HepG2 (cell line): Measurements from ENCODE around the gene FGFR2. TPM values are rescaled to one million over a fixed set of nuclear protein-coding genes. Genes with fewer than 3 reads are reported as not detected.

ENCODE experiments used
- ATAC-seq: fragments of 200-7000 bp; cut with Tn5 transposase; 3 replicates; pipeline ENCODE4 v1.9.1; 2020; ENCODE audit warnings: mild to moderate bottlenecking, moderate library complexity
- BruUV-seq: library from RNA; stranded (reverse); fragments of 400-500 nt; replicated peaks from 2 replicates; lab custom pipeline; 2021; lab: Mats Ljungman, UMichigan
- CTCF ChIA-PET: fragments of 300-600 bp; formaldehyde crosslinking; extraction: SDS; loops from one replicate; lab custom pipeline; 2021; ENCODE audit warnings: low total read pairs, inconsistent platforms, low intra/inter-chr PET ratio; lab: Yijun Ruan, JAX
- POLR2A ChIA-PET: fragments of 350-600 bp; sonication (Branson Sonifier 250); formaldehyde crosslinking; loops from one replicate; lab custom pipeline; 2020; ENCODE audit warnings: antibody characterized with exemption, inconsistent platforms; lab: Yijun Ruan, JAX
- DNase-seq: peaks from one replicate; pipeline ENCODE4 v3.0.0-alpha.2; 2015; ENCODE audit warnings: low spot score
- FAIRE-seq: peaks from 3 replicates; lab custom pipeline; 2011; peaks lifted over from hg19 to GRCh38; lab: Jason Lieb, UNC
- H2AFZ ChIP-seq: one replicate; pipeline ENCODE4 v1.6.1; 2011; ENCODE audit warnings: low read length, inconsistent platforms
- H3K27ac ChIP-seq: fragments of 300-600 bp; 3 replicates; pipeline ENCODE4 v1.8.0; 2011; ENCODE audit warnings: mixed run types, mild to moderate bottlenecking, mixed read lengths, low read length, inconsistent platforms; ENCODE audit not compliant: insufficient read depth; ENCODE audit errors: extremely low read length
- H3K27me3 ChIP-seq, 2 experiments: fragments of 200-600 bp in 1 of 2; 2 replicates in 1 of 2; 3 replicates in 1 of 2; pipeline versions ENCODE4 v1.6.0 to v1.8.0; 2011; ENCODE audit warnings: low read length in 2 of 2, mild to moderate bottlenecking in 2 of 2, moderate library complexity in 2 of 2, inconsistent platforms in 1 of 2; ENCODE audit not compliant: insufficient read depth in 2 of 2, control insufficient read depth in 1 of 2
- H3K36me3 ChIP-seq, 2 experiments: fragments of 200-600 bp in 1 of 2; replicated peaks in 1 of 2; 2 replicates in 1 of 2; 3 replicates in 1 of 2; pipeline versions ENCODE4 v1.5.1 to v1.8.0; 2011; ENCODE audit warnings: low read length in 2 of 2, inconsistent platforms in 1 of 2; ENCODE audit not compliant: insufficient read depth in 2 of 2, control insufficient read depth in 1 of 2
- H3K4me1 ChIP-seq: 2 replicates; pipeline ENCODE4 v1.5.1; 2012; ENCODE audit warnings: low read length, inconsistent platforms; ENCODE audit not compliant: insufficient read depth
- H3K4me2 ChIP-seq: 2 replicates; pipeline ENCODE4 v1.6.0; 2011; ENCODE audit warnings: low read depth, low read length, inconsistent platforms
- H3K4me3 ChIP-seq, 3 experiments: fragments of 200-600 bp in 1 of 3; sonication (generic), shearing (Covaris generic) in 1 of 3; replicated peaks in 1 of 3; 2 replicates each; pipeline ENCODE4 v1.5.1; 2011 to 2016; ENCODE audit warnings: low read length in 3 of 3, inconsistent platforms in 2 of 3, low read depth in 2 of 3, mild to moderate bottlenecking in 2 of 3, control low read depth in 1 of 3, mixed read lengths in 1 of 3; ENCODE audit not compliant: insufficient read depth in 1 of 3
- H3K79me2 ChIP-seq: one replicate; pipeline ENCODE4 v1.6.1; 2011; ENCODE audit warnings: low read length, inconsistent platforms; ENCODE audit not compliant: insufficient read depth
- H3K9ac ChIP-seq: 2 replicates; pipeline ENCODE4 v1.6.0; 2011; ENCODE audit warnings: mild to moderate bottlenecking, low read depth, low read length, inconsistent platforms; ENCODE audit not compliant: insufficient read depth
- H3K9me3 ChIP-seq: 2 replicates; pipeline ENCODE4 v1.5.1; 2012; ENCODE audit warnings: mild to moderate bottlenecking, low read length
- H4K20me1 ChIP-seq: 2 replicates; pipeline ENCODE4 v1.6.0; 2011; ENCODE audit warnings: inconsistent platforms, mild to moderate bottlenecking, low read length, moderate library complexity; ENCODE audit not compliant: insufficient read depth
- DBP ChIP-seq: sonication (generic); formaldehyde crosslinking; IDR thresholded peaks from 2 replicates; pipeline ENCODE4 v1.4.0; 2020; ENCODE audit warnings: missing genetic modification reagents; ENCODE audit errors: not compliant biosample characterization
- HOXA9 ChIP-seq: sonication (generic); formaldehyde crosslinking; IDR thresholded peaks from 2 replicates; pipeline ENCODE4 v1.8.1; 2022; ENCODE audit warnings: missing genetic modification reagents, mild to moderate bottlenecking, moderate library complexity, borderline replicate concordance
- KLF12 ChIP-seq: sonication (generic); formaldehyde crosslinking; IDR thresholded peaks from 2 replicates; pipeline ENCODE4 v1.4.0; 2020; ENCODE audit warnings: missing genetic modification reagents, borderline replicate concordance
- MIER3 ChIP-seq: IDR thresholded peaks from 2 replicates; pipeline ENCODE4 v1.6.1; 2016; ENCODE audit warnings: missing compliant biosample characterization, borderline replicate concordance
- NRL ChIP-seq: sonication (generic); formaldehyde crosslinking; IDR thresholded peaks from 2 replicates; pipeline ENCODE4 v1.5.0; 2020; ENCODE audit warnings: missing genetic modification reagents, mild to moderate bottlenecking, moderate library complexity, borderline replicate concordance
- RAD21 ChIP-seq: fragments of 450-650 bp; formaldehyde crosslinking; IDR thresholded peaks from 2 replicates; pipeline ENCODE4 v1.5.0; 2020; ENCODE audit warnings: mild to moderate bottlenecking
- ZFY ChIP-seq: sonication (generic); formaldehyde crosslinking; IDR thresholded peaks from 2 replicates; pipeline ENCODE4 v1.4.0; 2020; ENCODE audit warnings: missing genetic modification reagents
- ZNF549 ChIP-seq: sonication (generic); formaldehyde crosslinking; IDR thresholded peaks from 2 replicates; pipeline ENCODE4 v1.5.0; 2020; ENCODE audit warnings: missing genetic modification reagents
- ZSCAN25 ChIP-seq: sonication (generic); formaldehyde crosslinking; IDR thresholded peaks from 2 replicates; pipeline ENCODE4 v1.8.0; 2022; ENCODE audit warnings: mild to moderate bottlenecking, missing genetic modification reagents
- WGBS: methylation state at CpG from one replicate; pipeline ENCODE4 v1.1.6; 2017; ENCODE audit warnings: low lambda C conversion rate; 5-methylcytosine and 5-hydroxymethylcytosine counted together
- in situ Hi-C: cut with HindIII; loops from 2 replicates; pipeline ENCODE4 v1.10.0; 2017; ENCODE audit warnings: low pct_unique_long_range_greater_than_20kb; ENCODE audit not compliant: extremely low pct_ligation_motif_present
- intact Hi-C: fragments of 100-400 bp; cut with micrococcal nuclease; formaldehyde crosslinking; loops from one replicate; pipeline ENCODE4 v1.10.0; 2022; ENCODE audit not compliant: unreplicated experiment
- polyA plus RNA-seq, 8 experiments: library from polyadenylated mRNA; depleted of rRNA in 3 of 8; stranded (reverse) in 7 of 8; unstranded in 1 of 8; fragments of >200 nt; fragmentation: Illumina TruSeq in 4 of 8; extraction: Trizol in 4 of 8; gene quantifications; 2 replicates each; pipeline versions ENCODE4 v1.2.1 to v1.2.3, GENCODE V29; 2011 to 2016; ENCODE audit warnings: low read depth in 4 of 8, missing spikeins in 1 of 8, mixed read lengths in 1 of 8; ENCODE audit not compliant: insufficient read depth in 1 of 8
- total RNA-seq, 5 experiments: library from RNA; depleted of rRNA; stranded (reverse); fragments of >200 nt; fragmentation: Illumina TruSeq; extraction: Trizol; gene quantifications; 2 replicates each; pipeline ENCODE4 v1.2.3, GENCODE V29; 2016; ENCODE audit warnings: low read depth in 1 of 5
- TF ChIP-seq, protein P1 (sequence below): sonication (generic); formaldehyde crosslinking; IDR thresholded peaks from one replicate; pipeline ENCODE4 v1.5.1; 2020; ENCODE audit warnings: mild to moderate bottlenecking, missing genetic modification reagents; ENCODE audit errors: not compliant biosample characterization
- TF ChIP-seq, protein P2 (sequence below): sonication (generic); formaldehyde crosslinking; IDR thresholded peaks from 2 replicates; pipeline ENCODE4 v1.5.0; 2020; ENCODE audit warnings: mild to moderate bottlenecking, missing genetic modification reagents, moderate library complexity

FGFR2 gene
- total and polyA plus RNA-seq, 2 of the 13 experiments (the other 11 are each of a cell fraction or from before 2014, with no cell fraction given), result 1.6 to 2.6 TPM

GRCh38 chr10:121511460-121511859 lies 86.8 kb downstream of the FGFR2 start (continued):
- TF ChIP-seq MIER3 (CRISPR knock-in tag) (no peak), KLF12 (CRISPR knock-in tag) (no peak)

GRCh38 chr10:121510201-121510771 lies 88.0 kb downstream of the FGFR2 start:
- no peak for FAIRE-seq
- WGBS, result 94% methylated on average over 13 of the region's 14 CpGs
- no peak for TF ChIP-seq NRL
- TF ChIP-seq HOXA9 (CRISPR knock-in tag), result no peak
- TF ChIP-seq ZFY (CRISPR knock-in tag), result no peak
- TF ChIP-seq, protein P1, sequence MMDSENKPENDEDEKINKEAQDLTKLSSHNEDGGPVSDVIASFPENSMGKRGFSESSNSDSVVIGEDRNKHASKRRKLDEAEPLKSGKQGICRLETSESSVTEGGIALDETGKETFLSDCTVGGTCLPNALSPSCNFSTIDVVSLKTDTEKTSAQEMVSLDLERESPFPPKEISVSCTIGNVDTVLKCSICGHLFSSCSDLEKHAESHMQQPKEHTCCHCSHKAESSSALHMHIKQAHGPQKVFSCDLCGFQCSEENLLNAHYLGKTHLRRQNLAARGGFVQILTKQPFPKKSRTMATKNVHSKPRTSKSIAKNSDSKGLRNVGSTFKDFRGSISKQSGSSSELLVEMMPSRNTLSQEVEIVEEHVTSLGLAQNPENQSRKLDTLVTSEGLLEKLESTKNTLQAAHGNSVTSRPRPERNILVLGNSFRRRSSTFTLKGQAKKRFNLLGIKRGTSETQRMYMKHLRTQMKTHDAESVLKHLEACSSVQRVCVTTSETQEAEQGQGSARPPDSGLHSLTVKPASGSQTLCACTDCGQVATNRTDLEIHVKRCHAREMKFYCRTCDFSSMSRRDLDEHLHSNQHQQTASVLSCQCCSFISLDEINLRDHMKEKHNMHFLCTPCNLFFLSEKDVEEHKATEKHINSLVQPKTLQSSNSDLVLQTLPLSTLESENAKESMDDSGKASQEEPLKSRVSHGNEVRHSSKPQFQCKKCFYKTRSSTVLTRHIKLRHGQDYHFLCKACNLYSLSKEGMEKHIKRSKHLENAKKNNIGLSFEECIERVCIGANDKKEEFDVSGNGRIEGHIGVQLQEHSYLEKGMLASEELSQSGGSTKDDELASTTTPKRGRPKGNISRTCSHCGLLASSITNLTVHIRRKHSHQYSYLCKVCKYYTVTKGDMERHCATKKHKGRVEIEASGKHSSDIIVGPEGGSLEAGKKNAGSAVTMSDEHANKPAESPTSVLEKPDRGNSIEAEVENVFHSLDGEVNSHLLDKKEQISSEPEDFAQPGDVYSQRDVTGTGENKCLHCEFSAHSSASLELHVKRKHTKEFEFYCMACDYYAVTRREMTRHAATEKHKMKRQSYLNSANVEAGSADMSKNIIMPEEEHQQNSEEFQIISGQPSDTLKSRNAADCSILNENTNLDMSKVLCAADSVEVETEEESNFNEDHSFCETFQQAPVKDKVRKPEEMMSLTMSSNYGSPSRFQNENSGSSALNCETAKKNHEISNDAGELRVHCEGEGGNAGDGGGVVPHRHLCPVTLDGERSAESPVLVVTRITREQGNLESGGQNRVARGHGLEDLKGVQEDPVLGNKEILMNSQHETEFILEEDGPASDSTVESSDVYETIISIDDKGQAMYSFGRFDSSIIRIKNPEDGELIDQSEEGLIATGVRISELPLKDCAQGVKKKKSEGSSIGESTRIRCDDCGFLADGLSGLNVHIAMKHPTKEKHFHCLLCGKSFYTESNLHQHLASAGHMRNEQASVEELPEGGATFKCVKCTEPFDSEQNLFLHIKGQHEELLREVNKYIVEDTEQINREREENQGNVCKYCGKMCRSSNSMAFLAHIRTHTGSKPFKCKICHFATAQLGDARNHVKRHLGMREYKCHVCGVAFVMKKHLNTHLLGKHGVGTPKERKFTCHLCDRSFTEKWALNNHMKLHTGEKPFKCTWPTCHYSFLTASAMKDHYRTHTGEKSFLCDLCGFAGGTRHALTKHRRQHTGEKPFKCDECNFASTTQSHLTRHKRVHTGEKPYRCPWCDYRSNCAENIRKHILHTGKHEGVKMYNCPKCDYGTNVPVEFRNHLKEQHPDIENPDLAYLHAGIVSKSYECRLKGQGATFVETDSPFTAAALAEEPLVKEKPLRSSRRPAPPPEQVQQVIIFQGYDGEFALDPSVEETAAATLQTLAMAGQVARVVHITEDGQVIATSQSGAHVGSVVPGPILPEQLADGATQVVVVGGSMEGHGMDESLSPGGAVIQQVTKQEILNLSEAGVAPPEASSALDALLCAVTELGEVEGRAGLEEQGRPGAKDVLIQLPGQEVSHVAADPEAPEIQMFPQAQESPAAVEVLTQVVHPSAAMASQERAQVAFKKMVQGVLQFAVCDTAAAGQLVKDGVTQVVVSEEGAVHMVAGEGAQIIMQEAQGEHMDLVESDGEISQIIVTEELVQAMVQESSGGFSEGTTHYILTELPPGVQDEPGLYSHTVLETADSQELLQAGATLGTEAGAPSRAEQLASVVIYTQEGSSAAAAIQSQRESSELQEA, result no peak
- no peak for TF ChIP-seq ZSCAN25
- TF ChIP-seq DBP (CRISPR knock-in tag), result no peak
- no peak for TF ChIP-seq RAD21 (CRISPR knock-in tag)
- no peak for TF ChIP-seq ZNF549
- TF ChIP-seq, protein P2, sequence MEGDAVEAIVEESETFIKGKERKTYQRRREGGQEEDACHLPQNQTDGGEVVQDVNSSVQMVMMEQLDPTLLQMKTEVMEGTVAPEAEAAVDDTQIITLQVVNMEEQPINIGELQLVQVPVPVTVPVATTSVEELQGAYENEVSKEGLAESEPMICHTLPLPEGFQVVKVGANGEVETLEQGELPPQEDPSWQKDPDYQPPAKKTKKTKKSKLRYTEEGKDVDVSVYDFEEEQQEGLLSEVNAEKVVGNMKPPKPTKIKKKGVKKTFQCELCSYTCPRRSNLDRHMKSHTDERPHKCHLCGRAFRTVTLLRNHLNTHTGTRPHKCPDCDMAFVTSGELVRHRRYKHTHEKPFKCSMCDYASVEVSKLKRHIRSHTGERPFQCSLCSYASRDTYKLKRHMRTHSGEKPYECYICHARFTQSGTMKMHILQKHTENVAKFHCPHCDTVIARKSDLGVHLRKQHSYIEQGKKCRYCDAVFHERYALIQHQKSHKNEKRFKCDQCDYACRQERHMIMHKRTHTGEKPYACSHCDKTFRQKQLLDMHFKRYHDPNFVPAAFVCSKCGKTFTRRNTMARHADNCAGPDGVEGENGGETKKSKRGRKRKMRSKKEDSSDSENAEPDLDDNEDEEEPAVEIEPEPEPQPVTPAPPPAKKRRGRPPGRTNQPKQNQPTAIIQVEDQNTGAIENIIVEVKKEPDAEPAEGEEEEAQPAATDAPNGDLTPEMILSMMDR (CRISPR knock-in tag), result no peak

More at GRCh38 chr10:121510201-121510771, 88.0 kb downstream of the FGFR2 start:
- no TSS peak for BruUV-seq
- intact Hi-C loops, result no loop called here
- Histone ChIP-seq H3K4me3 (no peak overlapping the region), H4K20me1 (no peaks in the 10 kb centered on the region), H3K79me2 (no peaks in the 10 kb centered on the region), H3K36me3 (peaks cover 0 to 3% of the 10 kb centered on the region in 2 experiments; a peak in 2 of 5 replicates), H3K4me1 (peaks cover 9% of the 10 kb centered on the region; the same call in 1 of the 2 replicates), H3K27me3 (no peaks in the 10 kb centered on the region), H2AFZ (no peak overlapping the region), H3K4me2 (no peak overlapping the region), H3K27ac (no peak overlapping the region), H3K9me3 (no peaks in the 10 kb centered on the region), H3K9ac (no peak overlapping the region)
- no peak for DNase-seq
- ChIA-PET CTCF (no interaction called here), POLR2A (no interaction called here)
- no peak for ATAC-seq
- in situ Hi-C loops, result no loop called here
